ENCODE measurements around the gene GABRP. TPM values are rescaled to one million over a fixed set of nuclear protein-coding genes. Genes with fewer than 3 reads are reported as not detected.
"Not testable (repeated sequence)": the region's sequence is repeated elsewhere in the genome, so short reads cannot be mapped to it uniquely, and the experiment has no call there.

The GABRP gene
- total RNA-seq, 1 donor from 2014 or later: not detected

- H3K36me3 Mint-ChIP-seq (ENCODE audit: unreplicated experiment): no peaks in the 10 kb centered on the region
- no peak for DNase-seq
- peaks cover 7% of the 10 kb centered on the region for H3K27me3 Mint-ChIP-seq (ENCODE audit: unreplicated experiment)
- no peak for TF ChIP-seq CTCF (IDR thresholded peaks at IDR 0.05; ENCODE audit: partially characterized antibody, unreplicated experiment)
- peaks cover 4% of the 10 kb centered on the region for H3K9me3 Mint-ChIP-seq (ENCODE audit: unreplicated experiment)
- peaks cover 42% of the 10 kb centered on the region for H3K4me1 Mint-ChIP-seq (ENCODE audit: low read depth, unreplicated experiment)
- no peak overlapping the region for H3K4me3 Mint-ChIP-seq (ENCODE audit: unreplicated experiment)
- no peak overlapping the region for H3K27ac Mint-ChIP-seq (ENCODE audit: unreplicated experiment)
Measured at GRCh38 chr5:170749911-170750431, 33.6 kb upstream of the GABRP start.

- no peaks in the 10 kb centered on the region for H3K36me3 Mint-ChIP-seq (ENCODE audit: unreplicated experiment)
- DNase-seq: no peak
- peak overlapping the region; percentile 5 for H3K27ac Mint-ChIP-seq (ENCODE audit: unreplicated experiment)
Measured at GRCh38 chr5:170750791-170751190, 32.7 kb upstream of the GABRP start.

GRCh38 chr5:170751631-170752030 is 31.9 kb upstream of the GABRP start:
- Mint-ChIP-seq H3K27me3 (ENCODE audit: unreplicated experiment) (peaks cover 9% of the 10 kb centered on the region), H3K9me3 (ENCODE audit: unreplicated experiment) (peaks cover 4% of the 10 kb centered on the region), H3K4me1 (ENCODE audit: low read depth, unreplicated experiment) (peaks cover 34% of the 10 kb centered on the region), H3K27ac (ENCODE audit: unreplicated experiment) (peak overlapping the region; percentile 64), H3K36me3 (ENCODE audit: unreplicated experiment) (no peaks in the 10 kb centered on the region), H3K4me3 (ENCODE audit: unreplicated experiment) (peak overlapping the region; percentile 30)
- DNase-seq: peak; percentile 29
- TF ChIP-seq CTCF (IDR thresholded peaks at IDR 0.05; ENCODE audit: partially characterized antibody, unreplicated experiment): no peak

More at GRCh38 chr5:170750791-170751190, 32.7 kb upstream of the GABRP start:
- Mint-ChIP-seq H3K27me3 (ENCODE audit: unreplicated experiment) (peaks cover 7% of the 10 kb centered on the region), H3K9me3 (ENCODE audit: unreplicated experiment) (peaks cover 4% of the 10 kb centered on the region), H3K4me3 (ENCODE audit: unreplicated experiment) (no peak overlapping the region), H3K4me1 (ENCODE audit: low read depth, unreplicated experiment) (peaks cover 38% of the 10 kb centered on the region)
- TF ChIP-seq CTCF (IDR thresholded peaks at IDR 0.05; ENCODE audit: partially characterized antibody, unreplicated experiment): no peak

- Mint-ChIP-seq H3K9me3 (ENCODE audit: unreplicated experiment) (peaks cover 2% of the 10 kb centered on the region), H3K27me3 (ENCODE audit: unreplicated experiment) (peaks cover 9% of the 10 kb centered on the region), H3K36me3 (ENCODE audit: unreplicated experiment) (no peaks in the 10 kb centered on the region), H3K4me3 (ENCODE audit: unreplicated experiment) (no peak overlapping the region), H3K27ac (ENCODE audit: unreplicated experiment) (peak overlapping the region; percentile 87), H3K4me1 (ENCODE audit: low read depth, unreplicated experiment) (peaks cover 32% of the 10 kb centered on the region)
- no peak for DNase-seq
- no peak for TF ChIP-seq CTCF (IDR thresholded peaks at IDR 0.05; ENCODE audit: partially characterized antibody, unreplicated experiment)
Measured at GRCh38 chr5:170752257-170753215, 31.0 kb upstream of the GABRP start.

- DNase-seq: no peak
- Mint-ChIP-seq H3K4me3 (ENCODE audit: unreplicated experiment) (no peak overlapping the region), H3K4me1 (ENCODE audit: low read depth, unreplicated experiment) (peaks cover 32% of the 10 kb centered on the region), H3K36me3 (ENCODE audit: unreplicated experiment) (no peaks in the 10 kb centered on the region), H3K27me3 (ENCODE audit: unreplicated experiment) (peaks cover 9% of the 10 kb centered on the region), H3K9me3 (ENCODE audit: unreplicated experiment) (peaks cover 2% of the 10 kb centered on the region), H3K27ac (ENCODE audit: unreplicated experiment) (no peak overlapping the region)
- TF ChIP-seq CTCF (IDR thresholded peaks at IDR 0.05; ENCODE audit: partially characterized antibody, unreplicated experiment): no peak
Measured at GRCh38 chr5:170753311-170753710, 30.2 kb upstream of the GABRP start.

GRCh38 chr5:170754508-170754907 is 29.0 kb upstream of the GABRP start:
- DNase-seq; H3K9me3 Mint-ChIP-seq (ENCODE audit: unreplicated experiment); H3K36me3 Mint-ChIP-seq (ENCODE audit: unreplicated experiment); H3K4me3 Mint-ChIP-seq (ENCODE audit: unreplicated experiment); H3K27me3 Mint-ChIP-seq (ENCODE audit: unreplicated experiment); H3K27ac Mint-ChIP-seq (ENCODE audit: unreplicated experiment): not testable (repeated sequence)
- peaks cover 26% of the 10 kb centered on the region for H3K4me1 Mint-ChIP-seq (ENCODE audit: low read depth, unreplicated experiment)

Measured in glutamatergic neuron (in vitro differentiated cells).